DMS79 treated with DMSO at 0.1 percent for 48 hours (cell line): ENCODE data around the gene ESPNL.
A peak's percentile ranks its signal among the peaks of the same experiment; 100 is the strongest.
"Not testable (repeated sequence)": the region's sequence is repeated elsewhere in the genome, so short reads cannot be mapped to it uniquely, and the experiment has no call there.

ENCODE experiments used
- DNase-seq: peaks from one replicate; lab custom pipeline; 2025; lab: John Stamatoyannopoulos, UW

Gene ESPNL

GRCh38 chr2:238100049-238100820 lies at the start of gene ESPNL:
Gene ESPNL (plus strand): TSS chr2:238100340. CDS start chr2:238100420, 80 bp downstream.
- no peak for DNase-seq

GRCh38 chr2:238053191-238053776 lies 46.9 kb upstream of the ESPNL start:
- DNase-seq = no peak

GRCh38 chr2:238055841-238056240 lies 44.3 kb upstream of the ESPNL start:
- no peak for DNase-seq

GRCh38 chr2:238057696-238058575 lies 42.2 kb upstream of the ESPNL start:
- not testable (repeated sequence) for DNase-seq

- no peak for DNase-seq
Measured at GRCh38 chr2:238059505-238059904, 40.6 kb upstream of the ESPNL start.

- peak; percentile 27 for DNase-seq
Measured at GRCh38 chr2:238060096-238060541, 40.0 kb upstream of the ESPNL start.

GRCh38 chr2:238060542-238061314 lies 39.4 kb upstream of the ESPNL start, which contains the start of gene SCLY:
Gene SCLY (plus strand): TSS chr2:238061001. CDS start chr2:238061055, 54 bp downstream.
- DNase-seq = peak; percentile 87

- DNase-seq = peak; percentile 46
Measured at GRCh38 chr2:238061315-238062202, 38.6 kb upstream of the ESPNL start.

GRCh38 chr2:238063414-238064189 lies 36.5 kb upstream of the ESPNL start:
- DNase-seq = no peak

- no peak for DNase-seq
Measured at GRCh38 chr2:238064376-238064775, 35.8 kb upstream of the ESPNL start.

GRCh38 chr2:238065071-238065846 lies 34.9 kb upstream of the ESPNL start:
- no peak for DNase-seq

GRCh38 chr2:238066218-238066617 lies 33.9 kb upstream of the ESPNL start:
- no peak for DNase-seq

- not testable (repeated sequence) for DNase-seq
Measured at GRCh38 chr2:238066718-238067117, 33.4 kb upstream of the ESPNL start.

GRCh38 chr2:238067939-238068338 lies 32.2 kb upstream of the ESPNL start:
- no peak for DNase-seq

GRCh38 chr2:238069021-238069709 lies 31.0 kb upstream of the ESPNL start:
- no peak for DNase-seq

GRCh38 chr2:238069877-238070276 lies 30.3 kb upstream of the ESPNL start:
- no peak for DNase-seq

GRCh38 chr2:238075397-238075796 lies 24.7 kb upstream of the ESPNL start:
- DNase-seq = no peak

- DNase-seq = no peak
Measured at GRCh38 chr2:238077292-238077691, 22.8 kb upstream of the ESPNL start.
